ENCODE measurements around the gene SPRY4. TPM values are rescaled to one million over a fixed set of nuclear protein-coding genes. Genes with fewer than 3 reads are reported as not detected.
"Not testable (repeated sequence)": the region's sequence is repeated elsewhere in the genome, so short reads cannot be mapped to it uniquely, and the experiment has no call there.

The SPRY4 gene
- total RNA-seq, 1 donor from 2014 or later = 15.6 TPM

DNA sequence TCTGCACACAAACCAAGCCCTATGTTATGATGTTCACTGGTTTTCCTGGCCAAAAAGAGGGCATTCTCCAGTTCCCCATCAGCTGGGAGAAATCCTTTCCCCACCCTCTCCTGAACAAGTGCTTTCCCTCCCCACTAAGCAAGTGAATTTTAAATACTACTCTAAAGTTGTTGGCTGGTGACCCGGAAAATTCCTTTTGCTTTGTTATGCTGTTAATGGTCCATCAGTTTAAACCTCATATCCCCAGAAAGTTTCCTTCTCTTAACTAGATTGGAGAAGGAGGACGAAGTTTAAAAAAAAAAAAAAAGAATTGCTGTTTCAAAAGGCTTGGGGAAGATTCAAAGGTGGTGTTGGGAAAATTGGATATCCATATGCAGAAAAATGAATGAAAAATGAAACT lies 21.9 kb upstream of the SPRY4 start:
- Mint-ChIP-seq H3K27me3 (ENCODE audit: unreplicated experiment) (no peaks in the 10 kb centered on the region), H3K27ac (ENCODE audit: unreplicated experiment) (no peak overlapping the region), H3K36me3 (ENCODE audit: unreplicated experiment) (peaks cover 10% of the 10 kb centered on the region), H3K4me1 (ENCODE audit: unreplicated experiment) (no peaks in the 10 kb centered on the region), H3K9me3 (ENCODE audit: unreplicated experiment) (peaks cover 12% of the 10 kb centered on the region), H3K4me3 (ENCODE audit: unreplicated experiment) (no peak overlapping the region)
- TF ChIP-seq, protein P1, sequence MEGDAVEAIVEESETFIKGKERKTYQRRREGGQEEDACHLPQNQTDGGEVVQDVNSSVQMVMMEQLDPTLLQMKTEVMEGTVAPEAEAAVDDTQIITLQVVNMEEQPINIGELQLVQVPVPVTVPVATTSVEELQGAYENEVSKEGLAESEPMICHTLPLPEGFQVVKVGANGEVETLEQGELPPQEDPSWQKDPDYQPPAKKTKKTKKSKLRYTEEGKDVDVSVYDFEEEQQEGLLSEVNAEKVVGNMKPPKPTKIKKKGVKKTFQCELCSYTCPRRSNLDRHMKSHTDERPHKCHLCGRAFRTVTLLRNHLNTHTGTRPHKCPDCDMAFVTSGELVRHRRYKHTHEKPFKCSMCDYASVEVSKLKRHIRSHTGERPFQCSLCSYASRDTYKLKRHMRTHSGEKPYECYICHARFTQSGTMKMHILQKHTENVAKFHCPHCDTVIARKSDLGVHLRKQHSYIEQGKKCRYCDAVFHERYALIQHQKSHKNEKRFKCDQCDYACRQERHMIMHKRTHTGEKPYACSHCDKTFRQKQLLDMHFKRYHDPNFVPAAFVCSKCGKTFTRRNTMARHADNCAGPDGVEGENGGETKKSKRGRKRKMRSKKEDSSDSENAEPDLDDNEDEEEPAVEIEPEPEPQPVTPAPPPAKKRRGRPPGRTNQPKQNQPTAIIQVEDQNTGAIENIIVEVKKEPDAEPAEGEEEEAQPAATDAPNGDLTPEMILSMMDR (IDR thresholded peaks at IDR 0.05) = no peak
- DNase-seq (ENCODE audit: extremely low spot score, unreplicated experiment) = no peak

DNA sequence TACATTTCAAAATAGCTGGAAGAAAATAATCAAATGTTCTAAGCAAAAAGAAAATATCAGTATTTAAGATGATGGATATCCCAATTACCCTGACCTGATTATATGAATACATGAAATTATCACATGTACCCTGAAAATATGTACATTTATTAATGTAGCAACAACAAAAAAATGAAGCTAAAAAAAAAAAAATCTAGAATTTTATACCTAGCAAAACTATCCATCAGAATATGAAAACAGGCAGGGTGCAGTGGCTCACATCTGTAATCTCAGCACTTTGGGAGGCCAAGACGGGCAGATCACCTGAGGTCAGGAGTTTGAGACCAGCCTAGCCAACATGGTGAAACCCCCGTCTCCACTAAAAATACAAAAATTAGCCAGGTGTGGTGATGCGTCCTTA lies 20.1 kb upstream of the SPRY4 start:
- Mint-ChIP-seq H3K9me3 (ENCODE audit: unreplicated experiment) (peaks cover 12% of the 10 kb centered on the region), H3K36me3 (ENCODE audit: unreplicated experiment) (peaks cover 12% of the 10 kb centered on the region)
- not testable (repeated sequence) for H3K4me1 Mint-ChIP-seq (ENCODE audit: unreplicated experiment); DNase-seq (ENCODE audit: extremely low spot score, unreplicated experiment); H3K27ac Mint-ChIP-seq (ENCODE audit: unreplicated experiment); H3K27me3 Mint-ChIP-seq (ENCODE audit: unreplicated experiment); H3K4me3 Mint-ChIP-seq (ENCODE audit: unreplicated experiment)

DNA sequence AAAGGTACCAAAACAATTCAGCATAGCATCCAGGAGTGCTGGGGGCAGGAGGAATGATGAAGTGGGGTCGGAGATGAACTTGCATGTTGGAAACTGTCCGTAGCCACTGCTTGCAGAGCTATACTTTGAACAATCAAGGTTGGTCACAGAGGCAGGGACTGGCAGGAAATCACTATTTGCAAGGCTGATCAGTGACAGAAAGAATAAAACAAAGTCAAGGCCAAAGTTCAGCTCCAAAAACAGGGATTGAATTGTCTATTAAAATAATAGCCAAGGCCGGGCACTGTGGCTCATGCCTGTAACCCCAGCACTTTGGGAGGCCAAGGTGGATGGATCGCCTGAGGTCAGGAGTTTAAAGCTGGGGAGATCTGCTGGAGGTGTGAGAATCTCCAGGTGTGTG lies 18.7 kb upstream of the SPRY4 start:
- no peaks in the 10 kb centered on the region for H3K4me1 Mint-ChIP-seq (ENCODE audit: unreplicated experiment)
- TF ChIP-seq, protein P1 (IDR thresholded peaks at IDR 0.05) = no peak
- H3K27me3 Mint-ChIP-seq (ENCODE audit: unreplicated experiment) = no peaks in the 10 kb centered on the region
- no peak overlapping the region for H3K27ac Mint-ChIP-seq (ENCODE audit: unreplicated experiment)
- no peak for DNase-seq (ENCODE audit: extremely low spot score, unreplicated experiment)
- H3K36me3 Mint-ChIP-seq (ENCODE audit: unreplicated experiment) = peaks cover 15% of the 10 kb centered on the region
- H3K4me3 Mint-ChIP-seq (ENCODE audit: unreplicated experiment) = no peak overlapping the region
- peaks cover 12% of the 10 kb centered on the region for H3K9me3 Mint-ChIP-seq (ENCODE audit: unreplicated experiment)

DNA sequence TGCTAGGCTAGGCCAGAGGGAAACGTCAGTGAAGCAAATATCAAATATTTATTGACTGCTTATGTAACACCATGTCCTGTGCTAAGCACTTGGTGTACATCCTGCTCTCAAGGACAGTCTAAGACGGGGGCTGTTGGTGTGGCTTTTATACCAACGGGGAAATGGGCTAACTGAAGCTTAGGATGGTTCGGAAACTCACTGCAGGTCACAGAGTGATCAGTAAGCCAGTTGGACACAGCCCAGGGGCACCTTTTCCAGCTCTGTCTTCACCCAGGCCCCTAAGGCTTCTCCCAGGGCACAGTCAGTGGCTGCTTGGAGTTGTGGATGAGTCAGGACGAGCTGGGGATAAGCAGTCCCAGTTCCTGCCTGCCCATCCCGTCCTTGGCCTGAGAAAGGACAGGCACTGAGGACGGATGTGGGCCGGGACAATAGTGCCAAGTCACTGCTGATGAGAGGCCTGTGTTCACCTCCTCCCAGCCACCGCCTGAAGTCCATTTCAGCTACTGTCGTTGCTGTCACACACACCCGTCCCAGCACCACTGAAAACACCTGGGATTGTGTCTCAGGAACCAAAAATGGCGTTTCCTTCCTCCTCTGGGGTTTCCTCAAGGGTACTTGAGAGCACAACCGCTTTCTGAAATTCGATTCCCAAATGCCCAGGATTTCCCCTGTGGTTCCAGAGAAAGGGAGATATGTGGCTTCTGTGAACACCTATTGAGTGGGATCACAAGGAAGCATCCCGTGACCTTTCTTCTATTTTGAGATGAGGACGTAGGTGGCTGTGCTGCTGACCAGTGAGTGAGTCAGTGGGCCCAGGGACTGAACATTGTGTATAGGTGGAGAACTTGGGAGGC lies 17.5 kb upstream of the SPRY4 start:
- Mint-ChIP-seq H3K27ac (ENCODE audit: unreplicated experiment) (no peak overlapping the region), H3K4me1 (ENCODE audit: unreplicated experiment) (no peaks in the 10 kb centered on the region), H3K4me3 (ENCODE audit: unreplicated experiment) (no peak overlapping the region), H3K9me3 (ENCODE audit: unreplicated experiment) (peaks cover 12% of the 10 kb centered on the region), H3K27me3 (ENCODE audit: unreplicated experiment) (no peaks in the 10 kb centered on the region), H3K36me3 (ENCODE audit: unreplicated experiment) (peaks cover 15% of the 10 kb centered on the region)
- TF ChIP-seq, protein P1 (IDR thresholded peaks at IDR 0.05) = no peak
- DNase-seq (ENCODE audit: extremely low spot score, unreplicated experiment) = no peak

DNA sequence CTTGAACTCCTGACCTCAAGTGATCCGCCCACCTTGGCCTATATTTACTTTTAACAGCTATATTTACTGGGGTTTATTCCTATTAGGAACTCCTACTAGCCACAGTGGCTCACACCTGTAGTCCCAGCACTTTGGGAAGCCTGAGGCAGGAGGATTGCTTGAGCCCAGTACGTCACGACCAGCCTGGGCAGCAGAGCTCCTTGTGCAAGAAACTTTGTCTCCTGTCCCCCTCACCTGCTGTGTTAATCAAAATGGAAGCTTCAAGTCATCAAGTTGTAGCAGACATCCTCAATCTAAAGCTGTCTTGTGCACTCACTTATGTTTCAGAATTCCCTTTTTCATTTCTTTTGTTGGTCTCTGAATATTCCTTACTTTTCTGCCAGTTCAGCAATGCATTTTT lies 15.0 kb upstream of the SPRY4 start:
- Mint-ChIP-seq H3K27me3 (ENCODE audit: unreplicated experiment) (no peaks in the 10 kb centered on the region), H3K36me3 (ENCODE audit: unreplicated experiment) (peaks cover 13% of the 10 kb centered on the region)

More for the DNA sequence above, 15.0 kb upstream of the SPRY4 start:
- DNase-seq (ENCODE audit: extremely low spot score, unreplicated experiment) = no peak
- H3K4me3 Mint-ChIP-seq (ENCODE audit: unreplicated experiment) = no peak overlapping the region
- TF ChIP-seq, protein P1 (IDR thresholded peaks at IDR 0.05) = no peak
- H3K4me1 Mint-ChIP-seq (ENCODE audit: unreplicated experiment) = no peaks in the 10 kb centered on the region
- H3K27ac Mint-ChIP-seq (ENCODE audit: unreplicated experiment) = no peak overlapping the region
- peaks cover 11% of the 10 kb centered on the region for H3K9me3 Mint-ChIP-seq (ENCODE audit: unreplicated experiment)
